ENCODE results near the gene SCARB1. TPM values are rescaled to one million over a fixed set of nuclear protein-coding genes. Genes with fewer than 3 reads are reported as not detected.
A peak's percentile ranks its signal among the peaks of the same experiment; 100 is the strongest.

The SCARB1 gene
- total RNA-seq, 1 donor from 2014 or later: 25.1 TPM

- no peak overlapping the region for H3K4me3 Mint-ChIP-seq (ENCODE audit: unreplicated experiment)
- peaks cover 3% of the 10 kb centered on the region for H3K27me3 Mint-ChIP-seq (ENCODE audit: unreplicated experiment)
- no peaks in the 10 kb centered on the region for H3K36me3 Mint-ChIP-seq (ENCODE audit: unreplicated experiment)
- H3K9me3 Mint-ChIP-seq (ENCODE audit: unreplicated experiment): peaks cover 2% of the 10 kb centered on the region
- H3K4me1 Mint-ChIP-seq (ENCODE audit: low read depth, unreplicated experiment): peaks cover 7% of the 10 kb centered on the region
- peak overlapping the region; percentile 48 for H3K27ac Mint-ChIP-seq (ENCODE audit: unreplicated experiment)
- TF ChIP-seq CTCF (IDR thresholded peaks at IDR 0.05; ENCODE audit: partially characterized antibody, unreplicated experiment): no peak
- no peak for DNase-seq
Measured at GRCh38 chr12:124784871-124785572, 78.6 kb downstream of the SCARB1 start.

GRCh38 chr12:124783087-124783486 lies 80.6 kb downstream of the SCARB1 start:
- DNase-seq: no peak
- peaks cover 7% of the 10 kb centered on the region for H3K4me1 Mint-ChIP-seq (ENCODE audit: low read depth, unreplicated experiment)
- no peak overlapping the region for H3K27ac Mint-ChIP-seq (ENCODE audit: unreplicated experiment)
- TF ChIP-seq CTCF (IDR thresholded peaks at IDR 0.05; ENCODE audit: partially characterized antibody, unreplicated experiment): no peak
- no peak overlapping the region for H3K4me3 Mint-ChIP-seq (ENCODE audit: unreplicated experiment)
- no peaks in the 10 kb centered on the region for H3K36me3 Mint-ChIP-seq (ENCODE audit: unreplicated experiment)
- H3K27me3 Mint-ChIP-seq (ENCODE audit: unreplicated experiment): no peaks in the 10 kb centered on the region
- H3K9me3 Mint-ChIP-seq (ENCODE audit: unreplicated experiment): peaks cover 2% of the 10 kb centered on the region

- DNase-seq: no peak
- no peaks in the 10 kb centered on the region for H3K36me3 Mint-ChIP-seq (ENCODE audit: unreplicated experiment)
- no peak for TF ChIP-seq CTCF (IDR thresholded peaks at IDR 0.05; ENCODE audit: partially characterized antibody, unreplicated experiment)
- peaks cover 2% of the 10 kb centered on the region for H3K9me3 Mint-ChIP-seq (ENCODE audit: unreplicated experiment)
- H3K27me3 Mint-ChIP-seq (ENCODE audit: unreplicated experiment): no peaks in the 10 kb centered on the region
- no peak overlapping the region for H3K4me3 Mint-ChIP-seq (ENCODE audit: unreplicated experiment)
- peaks cover 4% of the 10 kb centered on the region for H3K4me1 Mint-ChIP-seq (ENCODE audit: low read depth, unreplicated experiment)
- H3K27ac Mint-ChIP-seq (ENCODE audit: unreplicated experiment): no peak overlapping the region
Measured at GRCh38 chr12:124782132-124782531, 81.5 kb downstream of the SCARB1 start.

GRCh38 chr12:124780752-124781685 lies 82.6 kb downstream of the SCARB1 start:
- H3K36me3 Mint-ChIP-seq (ENCODE audit: unreplicated experiment): no peaks in the 10 kb centered on the region
- no peaks in the 10 kb centered on the region for H3K9me3 Mint-ChIP-seq (ENCODE audit: unreplicated experiment)
- DNase-seq: no peak
- no peak overlapping the region for H3K27ac Mint-ChIP-seq (ENCODE audit: unreplicated experiment)
- H3K4me1 Mint-ChIP-seq (ENCODE audit: low read depth, unreplicated experiment): no peaks in the 10 kb centered on the region
- TF ChIP-seq CTCF (IDR thresholded peaks at IDR 0.05; ENCODE audit: partially characterized antibody, unreplicated experiment): no peak
- H3K4me3 Mint-ChIP-seq (ENCODE audit: unreplicated experiment): no peak overlapping the region
- H3K27me3 Mint-ChIP-seq (ENCODE audit: unreplicated experiment): no peaks in the 10 kb centered on the region

- peaks cover 4% of the 10 kb centered on the region for H3K36me3 Mint-ChIP-seq (ENCODE audit: unreplicated experiment)
- H3K4me3 Mint-ChIP-seq (ENCODE audit: unreplicated experiment): no peak overlapping the region
- H3K4me1 Mint-ChIP-seq (ENCODE audit: low read depth, unreplicated experiment): no peaks in the 10 kb centered on the region
- H3K9me3 Mint-ChIP-seq (ENCODE audit: unreplicated experiment): no peaks in the 10 kb centered on the region
- no peaks in the 10 kb centered on the region for H3K27me3 Mint-ChIP-seq (ENCODE audit: unreplicated experiment)
- no peak for DNase-seq
- no peak for TF ChIP-seq CTCF (IDR thresholded peaks at IDR 0.05; ENCODE audit: partially characterized antibody, unreplicated experiment)
- no peak overlapping the region for H3K27ac Mint-ChIP-seq (ENCODE audit: unreplicated experiment)
Measured at GRCh38 chr12:124780336-124780735, 83.3 kb downstream of the SCARB1 start.
